Adrenal gland (tissue), 12 donors: Measurements from ENCODE around the gene KLRC4. TPM values are rescaled to one million over a fixed set of nuclear protein-coding genes. Genes with fewer than 3 reads are reported as not detected.
"Not testable (repeated sequence)": the region's sequence is repeated elsewhere in the genome, so short reads cannot be mapped to it uniquely, and the experiment has no call there.

ENCODE experiments used
- DNase-seq, 7 donors: peaks; one replicate each; pipeline ENCODE4 v3.0.0-alpha.2; 2019 to 2020
- H3K27ac ChIP-seq, 5 donors: fragments of 200-600 bp; sonication (generic) in 4 of 5; 1 replicate in 3 of 5; 2 replicates in 2 of 5; pipeline versions ENCODE4 v1.5.1 to v1.8.0; 2016 to 2020; ENCODE audit warnings: mild to moderate bottlenecking in 1 of 5
- H3K27me3 ChIP-seq: fragments of 200-600 bp; 2 replicates; pipeline ENCODE4 v1.8.0; 2021
- H3K36me3 ChIP-seq, 2 donors: fragments of 200-600 bp; replicated peaks in 1 of 2; 1 replicate in 1 of 2; 2 replicates in 1 of 2; pipeline versions ENCODE4 v1.5.1 to v1.8.0; 2018 to 2022
- H3K4me1 ChIP-seq, 2 donors: fragments of 200-600 bp; replicated peaks in 1 of 2; 1 replicate in 1 of 2; 2 replicates in 1 of 2; pipeline versions ENCODE4 v1.5.1 to v1.8.0; 2018 to 2021
- H3K4me3 ChIP-seq, 4 donors: fragments of 200-600 bp; sonication (generic) in 3 of 4; one replicate each; pipeline ENCODE4 v1.5.1; 2016 to 2018
- H3K9me3 ChIP-seq, 3 donors: fragments of 200-600 bp; sonication (generic) in 1 of 3; replicated peaks in 1 of 3; 1 replicate in 2 of 3; 2 replicates in 1 of 3; pipeline versions ENCODE4 v1.5.1 to v1.8.0; 2016 to 2021
- POLR2A ChIP-seq, 2 donors: fragments of 450-650 bp; IDR thresholded peaks; one replicate each; pipeline ENCODE4 v1.6.1; 2017; ENCODE audit warnings: antibody characterized with exemption in 2 of 2, mild to moderate bottlenecking in 2 of 2, moderate library complexity in 1 of 2
- WGBS, 4 donors: extraction: QIAGEN DNeasy Blood & Tissue Kit in 2 of 4; methylation state at CpG; one replicate each; pipeline versions ENCODE4 v1.1.5 to v1.1.7; 2013 to 2017; 5-methylcytosine and 5-hydroxymethylcytosine counted together
- intact Hi-C, 2 donors: fragments of 100-400 bp; cut with DNase I; formaldehyde crosslinking; loops; one replicate each; pipeline versions ENCODE4 v1.14.1 to v1.15.0; 2022 to 2023
- polyA plus RNA-seq, 3 donors: library from polyadenylated mRNA; stranded (reverse); fragments of 200-250 nt in 2 of 3; fragments of 350-450 nt in 1 of 3; fragmentation: Illumina TruSeq in 1 of 3; extraction: RNeasy Lipid Tissue Mini Kit (QIAGEN cat#74804) in 1 of 3; gene quantifications; one replicate each; pipeline ENCODE4 v1.2.3, GENCODE V29; 2013 to 2014
- total RNA-seq, 9 donors: library from RNA; depleted of rRNA in 4 of 9; stranded (reverse); fragments of >200 nt in 4 of 9; fragments of 120-200 nt in 1 of 9; fragmentation: NEBNext Ultra II Directional in 1 of 9; extraction: Animal tissue kit (Norgen Biotek cat#: 25700) in 1 of 9; gene quantifications; one replicate each; pipeline versions ENCODE4 v1.1.0 to v1.2.4, GENCODE V29; 2013 to 2023
- TF ChIP-seq, protein P1 (sequence below), 6 experiments: fragments of 450-650 bp in 4 of 6; fragments of 200-600 bp in 2 of 6; sonication (generic) in 1 of 6; IDR thresholded peaks; 1 replicate in 5 of 6; 2 replicates in 1 of 6; pipeline versions ENCODE4 v1.5.1 to v1.8.0; 2016 to 2021; ENCODE audit warnings: antibody characterized with exemption in 6 of 6, mild to moderate bottlenecking in 2 of 6, moderate library complexity in 1 of 6
- donor health status: healthy with polysubstance abuse.
- donor health status: Bipolar disorder and iron deficiency.
- donor health status: DM: yes; HTN: yes; CAD: no.
- donor health status: DM: no; HTN: no; CAD: no.
- donor health status: DM: no; HTN: no; CAD: no.
- donor health status: DM: yes; HTN: yes; CAD: no.

Gene KLRC4
- total and polyA plus RNA-seq, 12 donors = 0.22 TPM; not detected in 11

DNA sequence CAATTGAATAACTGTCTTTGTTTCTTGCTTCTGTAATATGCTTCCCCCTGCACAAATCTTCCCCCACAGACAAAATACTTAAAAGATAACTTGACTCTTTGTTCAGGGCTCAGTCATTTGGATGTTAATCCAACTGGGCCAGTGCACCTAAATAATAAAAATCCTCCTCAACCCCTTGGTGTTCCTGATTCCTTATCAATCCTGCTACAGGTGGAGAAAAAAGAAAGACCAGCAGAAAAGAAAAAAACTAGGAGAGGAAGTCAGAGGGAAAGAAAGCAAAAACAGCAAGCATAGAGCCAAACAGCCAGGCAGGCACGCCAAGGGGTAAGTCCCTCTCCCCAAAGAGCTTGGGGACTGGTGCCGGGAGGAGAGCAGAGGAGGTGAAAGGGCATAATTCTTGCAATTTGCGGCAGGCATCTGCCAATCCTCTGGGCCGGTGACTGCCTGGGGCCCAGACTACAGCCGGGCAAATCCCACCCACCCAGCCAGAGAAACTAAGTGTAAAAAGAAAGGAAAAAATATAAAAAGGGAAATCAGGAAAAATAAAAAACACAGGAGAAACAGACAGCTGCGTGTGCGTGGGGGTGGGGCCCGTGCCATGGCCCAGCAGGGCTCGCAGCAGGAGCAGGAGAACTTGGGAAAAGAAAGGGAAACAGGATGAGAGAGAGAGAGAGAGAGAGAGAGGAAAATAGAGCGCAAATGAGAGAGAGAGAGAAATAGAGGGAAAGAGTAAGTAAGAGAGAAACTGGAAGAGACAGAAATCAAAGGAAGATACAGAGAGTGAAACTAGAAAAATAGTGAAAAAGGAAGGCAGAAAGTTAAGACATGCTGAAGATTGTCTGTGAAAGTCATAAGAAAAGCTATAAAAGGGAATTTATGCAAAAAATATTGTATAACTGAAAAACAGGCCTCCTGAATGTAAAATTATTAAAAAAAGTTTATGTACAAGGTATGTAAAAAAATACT, 41.1 kb downstream of the KLRC4 start:
- TF ChIP-seq POLR2A (IDR thresholded peaks at IDR 0.05) = no peak
- TF ChIP-seq, protein P1, sequence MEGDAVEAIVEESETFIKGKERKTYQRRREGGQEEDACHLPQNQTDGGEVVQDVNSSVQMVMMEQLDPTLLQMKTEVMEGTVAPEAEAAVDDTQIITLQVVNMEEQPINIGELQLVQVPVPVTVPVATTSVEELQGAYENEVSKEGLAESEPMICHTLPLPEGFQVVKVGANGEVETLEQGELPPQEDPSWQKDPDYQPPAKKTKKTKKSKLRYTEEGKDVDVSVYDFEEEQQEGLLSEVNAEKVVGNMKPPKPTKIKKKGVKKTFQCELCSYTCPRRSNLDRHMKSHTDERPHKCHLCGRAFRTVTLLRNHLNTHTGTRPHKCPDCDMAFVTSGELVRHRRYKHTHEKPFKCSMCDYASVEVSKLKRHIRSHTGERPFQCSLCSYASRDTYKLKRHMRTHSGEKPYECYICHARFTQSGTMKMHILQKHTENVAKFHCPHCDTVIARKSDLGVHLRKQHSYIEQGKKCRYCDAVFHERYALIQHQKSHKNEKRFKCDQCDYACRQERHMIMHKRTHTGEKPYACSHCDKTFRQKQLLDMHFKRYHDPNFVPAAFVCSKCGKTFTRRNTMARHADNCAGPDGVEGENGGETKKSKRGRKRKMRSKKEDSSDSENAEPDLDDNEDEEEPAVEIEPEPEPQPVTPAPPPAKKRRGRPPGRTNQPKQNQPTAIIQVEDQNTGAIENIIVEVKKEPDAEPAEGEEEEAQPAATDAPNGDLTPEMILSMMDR (IDR thresholded peaks at IDR 0.05) = no peak
- Histone ChIP-seq H3K9me3 (no peaks in the 10 kb centered on the region), H3K36me3 (no peaks in the 10 kb centered on the region), H3K27me3 (no peaks in the 10 kb centered on the region), H3K4me3 (no peak overlapping the region), H3K27ac (peak overlapping the region in 2 of 5 donors; percentile 34 to 55), H3K4me1 (peaks cover 16 to 33% of the 10 kb centered on the region in 2 donors)
- DNase-seq = no peak
- intact Hi-C loops = no loop called here
- WGBS, 4 donors = 48 to 82% (median 72%) methylated on average over 10 of the region's 10 CpGs

DNA sequence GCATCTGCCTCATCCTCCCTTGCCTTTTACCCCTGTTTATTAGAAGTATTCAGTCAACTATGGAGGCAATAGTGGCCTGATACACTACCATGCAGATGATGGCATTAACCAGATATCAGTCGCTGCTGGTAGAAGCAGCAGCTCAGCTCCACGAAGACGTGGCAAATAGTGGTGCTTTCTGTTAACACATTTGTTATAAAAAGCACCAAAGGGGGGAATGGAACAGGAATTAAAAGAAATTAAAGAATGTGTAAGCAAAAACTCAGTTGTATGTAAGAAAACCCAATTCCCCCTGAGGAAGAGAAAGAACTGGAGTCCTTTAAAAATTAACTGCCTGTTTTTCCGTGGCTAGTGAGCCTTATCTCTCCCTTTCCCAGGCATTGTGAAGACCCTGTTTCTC, 41.8 kb downstream of the KLRC4 start:
- H3K4me1 ChIP-seq = peaks cover 22 to 41% of the 10 kb centered on the region in 2 donors
- intact Hi-C loops, H3K9me3 ChIP-seq, H3K4me3 ChIP-seq, H3K27me3 ChIP-seq, H3K36me3 ChIP-seq, DNase-seq, H3K27ac ChIP-seq: not testable (repeated sequence)
- WGBS, 4 donors = 69 to 73% (median 71%) methylated on average over 4 of the region's 4 CpGs

- Histone ChIP-seq H3K27me3 (no peaks in the 10 kb centered on the region), H3K36me3 (no peaks in the 10 kb centered on the region), H3K4me1 (peaks cover 22 to 44% of the 10 kb centered on the region in 2 donors), H3K9me3 (no peaks in the 10 kb centered on the region), H3K27ac (peak overlapping the region in 3 of 5 donors; percentile 93 to 99 (median 97)), H3K4me3 (no peak overlapping the region)
- DNase-seq = no peak
- intact Hi-C loops = no loop called here
- TF ChIP-seq POLR2A (IDR thresholded peaks at IDR 0.05) = no peak
- TF ChIP-seq, protein P1 (IDR thresholded peaks at IDR 0.05) = peak in 1 of 6 experiments; percentile 11
Observed at GRCh38 chr12:10366875-10367274, 42.7 kb downstream of the KLRC4 start.

DNA sequence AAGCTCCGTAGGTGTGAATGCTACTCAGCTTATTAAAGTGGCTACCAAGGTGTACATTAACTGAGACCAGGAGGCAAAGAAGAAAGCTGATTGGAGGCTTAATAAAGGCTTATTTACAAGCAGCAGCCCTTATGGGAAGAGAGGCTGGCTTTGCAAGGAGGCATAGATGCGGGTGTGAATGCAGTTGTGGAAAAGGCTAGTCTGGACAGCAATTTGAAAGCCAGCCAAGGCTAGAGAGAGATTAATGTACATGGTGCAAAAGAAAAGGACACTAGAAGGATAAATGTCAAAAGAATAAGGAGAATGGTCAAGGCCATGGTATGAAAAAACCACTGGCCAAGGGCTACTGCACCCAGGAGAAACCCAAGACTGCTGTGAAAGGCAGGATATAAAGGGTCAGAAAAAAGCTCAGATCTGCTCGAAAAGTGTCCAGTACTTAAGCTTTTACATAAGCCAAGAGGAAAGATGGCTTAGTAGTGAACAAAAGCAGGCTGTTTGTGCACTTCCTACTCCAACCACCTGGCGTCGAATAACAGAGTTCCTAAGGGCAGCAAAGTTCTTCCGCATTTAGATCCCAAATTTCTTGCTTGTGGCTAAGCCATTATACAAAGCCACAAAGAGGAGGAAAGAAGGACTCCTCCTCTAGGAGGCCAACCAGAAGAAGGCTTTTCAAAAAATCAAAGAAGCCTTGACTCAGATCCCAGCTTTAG, 43.7 kb downstream of the KLRC4 start:
- TF ChIP-seq, protein P1 (IDR thresholded peaks at IDR 0.05) = peak in 2 of 6 experiments; percentile 15 to 21
- no peak for TF ChIP-seq POLR2A (IDR thresholded peaks at IDR 0.05)
- Histone ChIP-seq H3K4me3 (peak overlapping the region in 1 of 4 donors; percentile 90), H3K4me1 (peaks cover 22 to 44% of the 10 kb centered on the region in 2 donors), H3K27ac (peak overlapping the region in 4 of 5 donors; percentile 77 to 99 (median 95)), H3K36me3 (no peaks in the 10 kb centered on the region), H3K27me3 (no peaks in the 10 kb centered on the region), H3K9me3 (no peaks in the 10 kb centered on the region)
- 19 to 35% (median 27%) methylated on average over 6 of the region's 6 CpGs for whole genome bisulfite sequencing, 4 donors
- intact Hi-C loops = no loop called here
- peak in 1 of 7 donors; percentile 13 for DNase-seq
